Measurements from ENCODE around the gene LILRA5.
"Not testable (repeated sequence)": the region's sequence is repeated elsewhere in the genome, so short reads cannot be mapped to it uniquely, and the experiment has no call there.

The LILRA5 gene

GRCh38 chr19:54331626-54332025 is 18.7 kb upstream of the LILRA5 start:
- Histone ChIP-seq H3K9me3 (replicated peaks; ENCODE audit: low read length) (no peaks in the 10 kb centered on the region), H3K27me3 (ENCODE audit: control insufficient read depth, insufficient read depth, low read length) (no peaks in the 10 kb centered on the region), H3K9ac (ENCODE audit: low read depth, low read length) (no peak overlapping the region), H3K4me3 (ENCODE audit: low read length) (no peak overlapping the region), H3K4me1 (ENCODE audit: control insufficient read depth, insufficient read depth, low read length) (no peaks in the 10 kb centered on the region), H3K4me2 (ENCODE audit: low read length) (no peak overlapping the region), H3K36me3 (ENCODE audit: insufficient read depth, low read length) (no peaks in the 10 kb centered on the region)

GRCh38 chr19:54329476-54330165 is 16.7 kb upstream of the LILRA5 start:
- Histone ChIP-seq H3K9ac (ENCODE audit: low read depth, low read length) (no peak overlapping the region), H3K9me3 (replicated peaks; ENCODE audit: low read length) (no peaks in the 10 kb centered on the region), H3K4me3 (ENCODE audit: low read length) (no peak overlapping the region), H3K4me2 (ENCODE audit: low read length) (no peak overlapping the region), H3K36me3 (ENCODE audit: insufficient read depth, low read length) (no peaks in the 10 kb centered on the region), H3K27me3 (ENCODE audit: control insufficient read depth, insufficient read depth, low read length) (no peaks in the 10 kb centered on the region), H3K4me1 (ENCODE audit: control insufficient read depth, insufficient read depth, low read length) (no peaks in the 10 kb centered on the region)

GRCh38 chr19:54328781-54329180 is 15.8 kb upstream of the LILRA5 start:
- not testable (repeated sequence) for H3K4me1 ChIP-seq (ENCODE audit: control insufficient read depth, insufficient read depth, low read length); H3K4me2 ChIP-seq (ENCODE audit: low read length); H3K4me3 ChIP-seq (ENCODE audit: low read length); H3K36me3 ChIP-seq (ENCODE audit: insufficient read depth, low read length); H3K9me3 ChIP-seq (replicated peaks; ENCODE audit: low read length); H3K27me3 ChIP-seq (ENCODE audit: control insufficient read depth, insufficient read depth, low read length); H3K9ac ChIP-seq (ENCODE audit: low read depth, low read length)

- Histone ChIP-seq H3K9me3 (replicated peaks; ENCODE audit: low read length) (no peaks in the 10 kb centered on the region), H3K4me2 (ENCODE audit: low read length) (no peak overlapping the region), H3K9ac (ENCODE audit: low read depth, low read length) (no peak overlapping the region), H3K36me3 (ENCODE audit: insufficient read depth, low read length) (no peaks in the 10 kb centered on the region), H3K27me3 (ENCODE audit: control insufficient read depth, insufficient read depth, low read length) (no peaks in the 10 kb centered on the region), H3K4me1 (ENCODE audit: control insufficient read depth, insufficient read depth, low read length) (no peaks in the 10 kb centered on the region), H3K4me3 (ENCODE audit: low read length) (no peak overlapping the region)
These were observed 12.7 kb upstream of the LILRA5 start for GRCh38 chr19:54325631-54326030.

GRCh38 chr19:54325194-54325621 is 12.2 kb upstream of the LILRA5 start:
- no peaks in the 10 kb centered on the region for H3K27me3 ChIP-seq (ENCODE audit: control insufficient read depth, insufficient read depth, low read length)
- H3K9me3 ChIP-seq (replicated peaks; ENCODE audit: low read length), result no peaks in the 10 kb centered on the region
- H3K4me3 ChIP-seq (ENCODE audit: low read length), result no peak overlapping the region
- no peak overlapping the region for H3K9ac ChIP-seq (ENCODE audit: low read depth, low read length)
- no peaks in the 10 kb centered on the region for H3K36me3 ChIP-seq (ENCODE audit: insufficient read depth, low read length)
- H3K4me1 ChIP-seq (ENCODE audit: control insufficient read depth, insufficient read depth, low read length), result no peaks in the 10 kb centered on the region
- H3K4me2 ChIP-seq (ENCODE audit: low read length), result no peak overlapping the region

GRCh38 chr19:54324071-54324470 is 11.1 kb upstream of the LILRA5 start:
- no peaks in the 10 kb centered on the region for H3K4me1 ChIP-seq (ENCODE audit: control insufficient read depth, insufficient read depth, low read length)
- H3K9ac ChIP-seq (ENCODE audit: low read depth, low read length), result no peak overlapping the region
- no peaks in the 10 kb centered on the region for H3K9me3 ChIP-seq (replicated peaks; ENCODE audit: low read length)
- no peaks in the 10 kb centered on the region for H3K36me3 ChIP-seq (ENCODE audit: insufficient read depth, low read length)
- H3K4me3 ChIP-seq (ENCODE audit: low read length), result no peak overlapping the region
- no peaks in the 10 kb centered on the region for H3K27me3 ChIP-seq (ENCODE audit: control insufficient read depth, insufficient read depth, low read length)
- no peak overlapping the region for H3K4me2 ChIP-seq (ENCODE audit: low read length)

- not testable (repeated sequence) for H3K4me3 ChIP-seq (ENCODE audit: low read length); H3K36me3 ChIP-seq (ENCODE audit: insufficient read depth, low read length); H3K9ac ChIP-seq (ENCODE audit: low read depth, low read length); H3K27me3 ChIP-seq (ENCODE audit: control insufficient read depth, insufficient read depth, low read length); H3K4me1 ChIP-seq (ENCODE audit: control insufficient read depth, insufficient read depth, low read length); H3K4me2 ChIP-seq (ENCODE audit: low read length); H3K9me3 ChIP-seq (replicated peaks; ENCODE audit: low read length)
These were observed 10.0 kb upstream of the LILRA5 start for GRCh38 chr19:54322934-54323333.

GRCh38 chr19:54322295-54322694 is 9.3 kb upstream of the LILRA5 start:
- not testable (repeated sequence) for H3K9ac ChIP-seq (ENCODE audit: low read depth, low read length); H3K4me1 ChIP-seq (ENCODE audit: control insufficient read depth, insufficient read depth, low read length); H3K4me3 ChIP-seq (ENCODE audit: low read length); H3K4me2 ChIP-seq (ENCODE audit: low read length); H3K36me3 ChIP-seq (ENCODE audit: insufficient read depth, low read length); H3K27me3 ChIP-seq (ENCODE audit: control insufficient read depth, insufficient read depth, low read length); H3K9me3 ChIP-seq (replicated peaks; ENCODE audit: low read length)

- Histone ChIP-seq H3K36me3 (ENCODE audit: insufficient read depth, low read length) (no peaks in the 10 kb centered on the region), H3K9me3 (replicated peaks; ENCODE audit: low read length) (no peaks in the 10 kb centered on the region), H3K4me2 (ENCODE audit: low read length) (no peak overlapping the region), H3K4me3 (ENCODE audit: low read length) (no peak overlapping the region), H3K27me3 (ENCODE audit: control insufficient read depth, insufficient read depth, low read length) (no peaks in the 10 kb centered on the region), H3K4me1 (ENCODE audit: control insufficient read depth, insufficient read depth, low read length) (no peaks in the 10 kb centered on the region), H3K9ac (ENCODE audit: low read depth, low read length) (no peak overlapping the region)
These were observed 7.1 kb upstream of the LILRA5 start for GRCh38 chr19:54319892-54320670.

- no peaks in the 10 kb centered on the region for H3K36me3 ChIP-seq (ENCODE audit: insufficient read depth, low read length)
- no peaks in the 10 kb centered on the region for H3K4me1 ChIP-seq (ENCODE audit: control insufficient read depth, insufficient read depth, low read length)
- H3K9me3 ChIP-seq (replicated peaks; ENCODE audit: low read length), result no peaks in the 10 kb centered on the region
- H3K27me3 ChIP-seq (ENCODE audit: control insufficient read depth, insufficient read depth, low read length), result no peaks in the 10 kb centered on the region
- H3K9ac ChIP-seq (ENCODE audit: low read depth, low read length), result no peak overlapping the region
- no peak overlapping the region for H3K4me3 ChIP-seq (ENCODE audit: low read length)
- no peak overlapping the region for H3K4me2 ChIP-seq (ENCODE audit: low read length)
These were observed 6.1 kb upstream of the LILRA5 start for GRCh38 chr19:54319049-54319448.

- no peaks in the 10 kb centered on the region for H3K36me3 ChIP-seq (ENCODE audit: insufficient read depth, low read length)
- no peak overlapping the region for H3K9ac ChIP-seq (ENCODE audit: low read depth, low read length)
- no peaks in the 10 kb centered on the region for H3K27me3 ChIP-seq (ENCODE audit: control insufficient read depth, insufficient read depth, low read length)
- no peaks in the 10 kb centered on the region for H3K4me1 ChIP-seq (ENCODE audit: control insufficient read depth, insufficient read depth, low read length)
- H3K4me3 ChIP-seq (ENCODE audit: low read length), result no peak overlapping the region
- H3K4me2 ChIP-seq (ENCODE audit: low read length), result no peak overlapping the region
- no peaks in the 10 kb centered on the region for H3K9me3 ChIP-seq (replicated peaks; ENCODE audit: low read length)
These were observed 4.9 kb upstream of the LILRA5 start for GRCh38 chr19:54317965-54318240.

All from skeletal muscle satellite cell (primary cell).